SK-N-MC (cell line): ENCODE measurements around the gene MAP7D2.

Source experiments
- EZH2 ChIP-seq: fragments of 200-600 bp; sonication (generic); IDR thresholded peaks from one replicate; pipeline ENCODE4 v1.6.1; 2017; ENCODE audit warnings: antibody characterized with exemption
- POLR2AphosphoS5 ChIP-seq: IDR thresholded peaks from 2 replicates; pipeline ENCODE4 v1.6.1; 2012; ENCODE audit warnings: mild to moderate bottlenecking, low read depth, low read length, borderline replicate concordance

DNA sequence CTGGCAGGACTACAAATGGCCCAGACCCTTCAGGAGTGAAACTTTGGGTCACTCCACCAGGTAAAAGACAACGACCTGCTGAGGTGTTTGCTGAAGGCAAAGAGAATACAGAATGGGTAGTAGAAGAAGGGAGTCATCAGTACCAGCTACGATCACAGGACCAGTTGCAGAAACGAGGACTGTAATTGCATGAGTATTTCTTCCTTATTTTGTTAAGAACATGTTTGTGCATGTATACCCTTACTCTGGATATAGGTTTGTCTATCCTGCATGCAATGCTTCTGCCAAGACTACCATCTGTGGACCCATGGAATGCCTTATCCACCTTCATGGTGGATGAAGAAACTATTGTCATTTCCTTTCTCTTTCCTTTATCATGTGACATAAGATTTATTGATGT is 77.7 kb downstream of the MAP7D2 start:
- TF ChIP-seq EZH2 (no peak), POLR2AphosphoS5 (no peak)
